ENCODE results near the gene NANOS1. TPM values are rescaled to one million over a fixed set of nuclear protein-coding genes. Genes with fewer than 3 reads are reported as not detected.

The NANOS1 gene
- total RNA-seq, 1 donor from 2014 or later, result 2.9 TPM

- Histone ChIP-seq H3K9me3 (no peaks in the 10 kb centered on the region), H3K27ac (no peak overlapping the region), H3K36me3 (peaks cover 97% of the 10 kb centered on the region), H3K4me3 (no peak overlapping the region), H3K27me3 (no peaks in the 10 kb centered on the region), H3K4me1 (no peaks in the 10 kb centered on the region)
- intact Hi-C loops (cut with DNase I), result no loop called here
- DNase-seq (no peak), ATAC-seq (no peak)
- no peak for TF ChIP-seq CTCF (IDR thresholded peaks at IDR 0.05)
Observed at GRCh38 chr10:119039161-119039560, 9.6 kb downstream of the NANOS1 start.

DNA sequence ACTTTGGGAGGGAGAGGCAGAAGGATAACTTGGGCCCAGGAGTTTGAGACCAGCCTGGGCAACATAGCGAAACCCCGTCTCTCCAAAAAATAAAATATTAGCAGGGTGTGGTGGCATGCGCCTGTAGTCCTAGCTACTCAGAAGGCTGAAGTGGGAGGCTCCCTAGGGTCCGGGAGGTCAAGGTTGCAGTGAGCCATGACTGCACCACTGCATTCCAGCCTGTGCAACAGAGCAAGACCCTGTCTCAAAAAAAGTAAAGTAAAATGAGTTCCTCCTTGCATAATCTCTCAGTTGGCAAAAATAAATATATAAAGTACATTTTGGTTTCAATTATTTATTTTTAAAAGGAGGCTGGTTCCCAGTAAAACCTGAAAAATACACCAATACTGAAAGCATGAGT, 11.8 kb downstream of the NANOS1 start:
- ATAC-seq (no peak), DNase-seq (no peak)
- H3K36me3 ChIP-seq, result peaks cover 100% of the 10 kb centered on the region
- intact Hi-C loops (cut with DNase I), result no loop called here
- no peaks in the 10 kb centered on the region for H3K9me3 ChIP-seq
- no peaks in the 10 kb centered on the region for H3K27me3 ChIP-seq
- H3K4me3 ChIP-seq, result no peak overlapping the region
- no peak overlapping the region for H3K27ac ChIP-seq
- no peaks in the 10 kb centered on the region for H3K4me1 ChIP-seq
- no peak for TF ChIP-seq CTCF (IDR thresholded peaks at IDR 0.05)

- peaks cover 100% of the 10 kb centered on the region for H3K36me3 ChIP-seq
- ATAC-seq (no peak), DNase-seq (no peak)
- intact Hi-C loops (cut with DNase I), result no loop called here
- H3K27ac ChIP-seq, result no peak overlapping the region
- H3K9me3 ChIP-seq, result no peaks in the 10 kb centered on the region
- no peaks in the 10 kb centered on the region for H3K27me3 ChIP-seq
- no peak for TF ChIP-seq CTCF (IDR thresholded peaks at IDR 0.05)
- H3K4me1 ChIP-seq, result no peaks in the 10 kb centered on the region
- H3K4me3 ChIP-seq, result no peak overlapping the region
Observed at GRCh38 chr10:119042169-119042568, 12.7 kb downstream of the NANOS1 start.

GRCh38 chr10:119045561-119045960, 16.0 kb downstream of the NANOS1 start:
- DNase-seq (no peak), ATAC-seq (no peak)
- no peak for TF ChIP-seq CTCF (IDR thresholded peaks at IDR 0.05)
- H3K27me3 ChIP-seq, result no peaks in the 10 kb centered on the region
- H3K9me3 ChIP-seq, result no peaks in the 10 kb centered on the region
- no peak overlapping the region for H3K4me3 ChIP-seq
- no peaks in the 10 kb centered on the region for H3K4me1 ChIP-seq
- peaks cover 100% of the 10 kb centered on the region for H3K36me3 ChIP-seq
- intact Hi-C loops (cut with DNase I), result no loop called here
- H3K27ac ChIP-seq, result no peak overlapping the region

DNA sequence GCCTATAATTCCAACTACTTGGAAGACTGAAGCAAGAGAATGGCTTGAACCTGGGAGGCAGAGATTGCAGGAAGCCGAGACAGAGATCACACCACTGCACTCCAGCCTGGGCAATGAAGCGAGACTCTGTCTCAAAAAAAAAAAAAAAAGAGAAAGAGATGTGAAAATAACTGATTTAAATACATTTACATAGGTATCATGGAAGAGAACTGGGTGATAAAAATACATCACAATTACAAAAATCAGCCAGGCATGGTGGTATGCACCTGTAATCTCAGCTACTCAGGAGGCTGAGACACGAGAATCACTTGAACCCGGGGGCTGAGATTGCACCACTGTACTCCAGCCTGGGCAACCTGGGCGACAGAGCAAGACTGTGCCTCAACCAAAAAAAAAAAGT, 19.8 kb downstream of the NANOS1 start:
- Histone ChIP-seq H3K4me1 (no peaks in the 10 kb centered on the region), H3K36me3 (peaks cover 98% of the 10 kb centered on the region), H3K27ac (no peak overlapping the region), H3K27me3 (no peaks in the 10 kb centered on the region), H3K9me3 (no peaks in the 10 kb centered on the region), H3K4me3 (no peak overlapping the region)
- ATAC-seq (no peak), DNase-seq (no peak)
- no peak for TF ChIP-seq CTCF (IDR thresholded peaks at IDR 0.05)
- intact Hi-C loops (cut with DNase I), result no loop called here

DNA sequence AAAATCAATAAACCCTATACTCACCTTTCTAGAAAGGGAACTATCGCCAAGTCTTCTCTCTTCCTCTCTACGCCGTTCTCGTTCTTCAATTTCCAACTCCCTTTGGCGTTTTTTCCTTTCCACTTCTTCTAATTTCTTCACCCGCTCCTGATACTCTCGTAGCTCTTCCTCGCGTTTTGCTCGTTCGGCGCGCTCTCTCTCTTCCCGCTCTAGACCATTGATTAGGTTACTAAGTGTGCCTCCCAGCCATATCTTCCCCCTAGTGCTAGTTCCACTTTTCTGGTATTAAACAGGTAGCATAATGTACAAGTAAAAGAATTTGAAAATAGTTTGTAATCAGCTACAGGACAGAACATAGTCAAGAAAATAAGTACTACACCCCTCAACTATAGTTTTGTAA, 20.3 kb downstream of the NANOS1 start:
- TF ChIP-seq CTCF (IDR thresholded peaks at IDR 0.05), result no peak
- ATAC-seq, result no peak
- no peak for DNase-seq
- H3K4me1 ChIP-seq, result no peaks in the 10 kb centered on the region
- H3K9me3 ChIP-seq, result no peaks in the 10 kb centered on the region
- H3K4me3 ChIP-seq, result no peak overlapping the region
- intact Hi-C loops (cut with DNase I), result no loop called here
- H3K27me3 ChIP-seq, result no peaks in the 10 kb centered on the region
- peaks cover 98% of the 10 kb centered on the region for H3K36me3 ChIP-seq
- H3K27ac ChIP-seq, result no peak overlapping the region
